ENCODE results near the gene SFT2D3. TPM values are rescaled to one million over a fixed set of nuclear protein-coding genes. Genes with fewer than 3 reads are reported as not detected.
"Not testable (repeated sequence)": the region's sequence is repeated elsewhere in the genome, so short reads cannot be mapped to it uniquely, and the experiment has no call there.

SFT2D3 gene
- total and polyA plus RNA-seq, 9 donors: 5.1 to 9.8 (median 6.9) TPM

- WGBS, 3 donors: 94 to 97% (median 95%) methylated on average over 3 of the region's 3 CpGs
- Histone ChIP-seq H3K27me3 (no peaks in the 10 kb centered on the region), H3K27ac (no peak overlapping the region), H3K36me3 (no peaks in the 10 kb centered on the region), H3K4me3 (no peak overlapping the region), H3K9me3 (no peaks in the 10 kb centered on the region), H3K4me1 (ENCODE audit: insufficient read depth) (no peaks in the 10 kb centered on the region)
- intact Hi-C loops (cut with DNase I): no loop called here
- TF ChIP-seq EP300 (IDR thresholded peaks at IDR 0.05) (no peak), CTCF (IDR thresholded peaks at IDR 0.05) (no peak), POLR2A (IDR thresholded peaks at IDR 0.05) (no peak)
- DNase-seq: no peak
Measured at GRCh38 chr2:127740665-127741288, 39.5 kb downstream of the SFT2D3 start.

- H3K9me3 ChIP-seq: no peaks in the 10 kb centered on the region
- no peak overlapping the region for H3K27ac ChIP-seq
- TF ChIP-seq EP300 (IDR thresholded peaks at IDR 0.05): no peak
- TF ChIP-seq CTCF (IDR thresholded peaks at IDR 0.05): no peak
- TF ChIP-seq POLR2A (IDR thresholded peaks at IDR 0.05): no peak
- intact Hi-C loops (cut with DNase I): no loop called here
- no peaks in the 10 kb centered on the region for H3K36me3 ChIP-seq
- no peaks in the 10 kb centered on the region for H3K27me3 ChIP-seq
- DNase-seq: no peak
- H3K4me3 ChIP-seq: no peak overlapping the region
- no peaks in the 10 kb centered on the region for H3K4me1 ChIP-seq (ENCODE audit: insufficient read depth)
- 78 to 83% (median 78%) methylated on average over 3 of the region's 3 CpGs for WGBS, 3 donors
Measured at GRCh38 chr2:127743477-127744026, 42.3 kb downstream of the SFT2D3 start.

GRCh38 chr2:127747621-127748020, 46.3 kb downstream of the SFT2D3 start:
- no peak overlapping the region for H3K27ac ChIP-seq
- no peaks in the 10 kb centered on the region for H3K36me3 ChIP-seq
- H3K9me3 ChIP-seq: no peaks in the 10 kb centered on the region
- H3K27me3 ChIP-seq: no peaks in the 10 kb centered on the region
- H3K4me3 ChIP-seq: no peak overlapping the region
- no peaks in the 10 kb centered on the region for H3K4me1 ChIP-seq (ENCODE audit: insufficient read depth)
- TF ChIP-seq POLR2A (IDR thresholded peaks at IDR 0.05) (no peak), EP300 (IDR thresholded peaks at IDR 0.05) (no peak), CTCF (IDR thresholded peaks at IDR 0.05) (no peak)
- 92 to 95% (median 93%) methylated on average over 5 of the region's 5 CpGs for WGBS, 3 donors
- intact Hi-C loops (cut with DNase I): loop anchor here in 1 of 4 donors (5.0 kb wide), 1 partner anchor 105 kb away; no protein-coding TSS in a partner anchor
- DNase-seq: no peak

- not testable (repeated sequence) for H3K36me3 ChIP-seq; H3K27me3 ChIP-seq; H3K4me3 ChIP-seq; H3K9me3 ChIP-seq; H3K27ac ChIP-seq; DNase-seq; H3K4me1 ChIP-seq (ENCODE audit: insufficient read depth)
- 81 to 91% (median 85%) methylated on average over 5 of the region's 5 CpGs for WGBS, 3 donors
- intact Hi-C loops (cut with DNase I): loop anchor here in 1 of 4 donors (5.0 kb wide), 1 partner anchor 103 kb away; no protein-coding TSS in a partner anchor
Measured at GRCh38 chr2:127749537-127749936, 48.2 kb downstream of the SFT2D3 start.

- H3K9me3 ChIP-seq: no peaks in the 10 kb centered on the region
- no peaks in the 10 kb centered on the region for H3K27me3 ChIP-seq
- intact Hi-C loops (cut with DNase I): no loop called here
- DNase-seq: no peak
- H3K4me1 ChIP-seq (ENCODE audit: insufficient read depth): no peaks in the 10 kb centered on the region
- no peak for TF ChIP-seq POLR2A (IDR thresholded peaks at IDR 0.05)
- TF ChIP-seq CTCF (IDR thresholded peaks at IDR 0.05): no peak
- TF ChIP-seq EP300 (IDR thresholded peaks at IDR 0.05): no peak
- no peak overlapping the region for H3K4me3 ChIP-seq
- no peak overlapping the region for H3K27ac ChIP-seq
- H3K36me3 ChIP-seq: no peaks in the 10 kb centered on the region
Measured at GRCh38 chr2:127753374-127753773, 52.1 kb downstream of the SFT2D3 start.

Measured in ovary (tissue), 9 donors.